OCI-LY1 (cell line): Measurements from ENCODE around the gene GALNT14.

Source experiments
- EZH2 ChIP-seq: fragments of 200-600 bp; sonication (generic), shearing (Covaris generic); IDR thresholded peaks from 2 replicates; pipeline ENCODE4 v1.8.0; 2017; ENCODE audit warnings: borderline replicate concordance, mixed run types, mild to moderate bottlenecking, antibody characterized with exemption, low read length, moderate library complexity, mixed read lengths
- TF ChIP-seq, protein P1 (sequence below): fragments of 200-600 bp; sonication (generic), shearing (Covaris generic); IDR thresholded peaks from 2 replicates; pipeline ENCODE4 v1.5.1; 2017; ENCODE audit warnings: mild to moderate bottlenecking, antibody characterized with exemption, low read length, moderate library complexity, mixed read lengths

DNA sequence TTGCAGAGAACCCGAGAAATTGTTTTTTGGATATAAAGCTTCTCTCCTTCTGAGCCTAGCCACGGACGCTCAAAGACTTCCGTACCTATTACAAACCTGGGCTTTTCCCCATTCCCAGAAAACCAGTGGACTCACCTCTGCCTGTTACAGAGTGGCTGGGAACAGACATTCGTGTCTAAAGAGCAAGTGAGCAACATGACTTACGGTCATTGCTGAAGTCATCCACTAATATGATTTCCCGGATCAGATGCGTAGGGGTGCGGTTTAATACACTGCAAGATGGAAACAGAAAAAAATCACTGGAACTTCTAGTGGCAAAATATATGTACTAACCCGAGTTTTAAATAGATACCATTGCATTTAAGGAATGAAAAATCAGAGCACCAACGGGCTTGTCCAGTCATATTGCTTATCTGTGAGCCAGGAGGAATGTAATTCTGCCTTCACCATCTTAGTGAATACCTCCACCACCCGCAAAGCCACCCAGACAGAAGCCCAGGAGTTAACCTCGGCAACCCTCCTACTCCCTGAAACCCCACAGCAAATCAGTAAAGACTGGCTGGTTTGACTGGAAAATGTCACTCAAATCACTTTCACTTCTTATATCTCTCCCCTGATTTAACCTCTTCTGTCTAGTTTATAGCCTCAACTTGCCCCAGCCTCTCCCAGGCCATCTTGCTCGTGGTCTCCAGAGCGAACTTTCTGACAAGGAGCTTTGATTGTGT is 179.9 kb downstream of the GALNT14 start:
- TF ChIP-seq, protein P1, sequence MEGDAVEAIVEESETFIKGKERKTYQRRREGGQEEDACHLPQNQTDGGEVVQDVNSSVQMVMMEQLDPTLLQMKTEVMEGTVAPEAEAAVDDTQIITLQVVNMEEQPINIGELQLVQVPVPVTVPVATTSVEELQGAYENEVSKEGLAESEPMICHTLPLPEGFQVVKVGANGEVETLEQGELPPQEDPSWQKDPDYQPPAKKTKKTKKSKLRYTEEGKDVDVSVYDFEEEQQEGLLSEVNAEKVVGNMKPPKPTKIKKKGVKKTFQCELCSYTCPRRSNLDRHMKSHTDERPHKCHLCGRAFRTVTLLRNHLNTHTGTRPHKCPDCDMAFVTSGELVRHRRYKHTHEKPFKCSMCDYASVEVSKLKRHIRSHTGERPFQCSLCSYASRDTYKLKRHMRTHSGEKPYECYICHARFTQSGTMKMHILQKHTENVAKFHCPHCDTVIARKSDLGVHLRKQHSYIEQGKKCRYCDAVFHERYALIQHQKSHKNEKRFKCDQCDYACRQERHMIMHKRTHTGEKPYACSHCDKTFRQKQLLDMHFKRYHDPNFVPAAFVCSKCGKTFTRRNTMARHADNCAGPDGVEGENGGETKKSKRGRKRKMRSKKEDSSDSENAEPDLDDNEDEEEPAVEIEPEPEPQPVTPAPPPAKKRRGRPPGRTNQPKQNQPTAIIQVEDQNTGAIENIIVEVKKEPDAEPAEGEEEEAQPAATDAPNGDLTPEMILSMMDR = no peak
- no peak for TF ChIP-seq EZH2
